Measurements from ENCODE around the gene OBSCN. TPM values are rescaled to one million over a fixed set of nuclear protein-coding genes. Genes with fewer than 3 reads are reported as not detected.
"Not testable (repeated sequence)": the region's sequence is repeated elsewhere in the genome, so short reads cannot be mapped to it uniquely, and the experiment has no call there.

OBSCN gene
- total and polyA plus RNA-seq, 2 donors (not counting 3 experiments of a cell fraction or from before 2014, with no cell fraction given): 1.5 to 2.9 TPM

- H3K27me3 ChIP-seq (ENCODE audit: control insufficient read depth in 2 of 2, insufficient read depth in 2 of 2, low read length in 2 of 2): no peaks in the 10 kb centered on the region
- no peaks in the 10 kb centered on the region for H4K20me1 ChIP-seq (replicated peaks; ENCODE audit: control insufficient read depth, extremely low read depth, insufficient read depth, low read length)
- POLR2A ChIA-PET: no interaction called here
- H3K4me3 ChIP-seq (replicated peaks in 1 of 3; ENCODE audit: insufficient read depth in 1 of 3, low read depth in 1 of 3, low read length in 3 of 3): no peak overlapping the region
- CTCF ChIA-PET: no interaction called here
- dilution Hi-C loops (cut with MboI; ENCODE audit: extremely low pct_ligation_motif_present, low sequenced_read_pairs): no loop called here
- no peak overlapping the region for H2AFZ ChIP-seq (ENCODE audit: low read depth, low read length)
- H3K9ac ChIP-seq (replicated peaks; ENCODE audit: extremely low read depth, insufficient read depth, low read length): no peak overlapping the region
- no peaks in the 10 kb centered on the region for H3K9me1 ChIP-seq (replicated peaks; ENCODE audit: control insufficient read depth, extremely low read depth, insufficient read depth, low read length)
- H3K36me3 ChIP-seq (ENCODE audit: control insufficient read depth in 2 of 2, extremely low read depth in 1 of 2, insufficient read depth in 2 of 2, low read length in 2 of 2): no peaks in the 10 kb centered on the region
- FAIRE-seq: no peak
- H3K4me1 ChIP-seq (ENCODE audit: control insufficient read depth, extremely low read depth, insufficient read depth, low read length): no peaks in the 10 kb centered on the region
- intact Hi-C loops (cut with micrococcal nuclease): no loop called here
- no peak overlapping the region for H3K27ac ChIP-seq (ENCODE audit: insufficient read depth, low read depth, low read length)
- no peaks in the 10 kb centered on the region for H3K9me3 ChIP-seq (replicated peaks; ENCODE audit: control insufficient read depth, insufficient read depth, low read length)
- no peaks in the 10 kb centered on the region for H3K79me2 ChIP-seq (ENCODE audit: control insufficient read depth, insufficient read depth, low read length)
- no peak for DNase-seq (ENCODE audit: low read depth, low spot score)
- H3K4me2 ChIP-seq (ENCODE audit: insufficient read depth, low read length): no peak overlapping the region
- no peak for TF ChIP-seq POLR2A (IDR thresholded peaks at IDR 0.05; ENCODE audit: low read depth, low read length)
- TF ChIP-seq, protein P1, sequence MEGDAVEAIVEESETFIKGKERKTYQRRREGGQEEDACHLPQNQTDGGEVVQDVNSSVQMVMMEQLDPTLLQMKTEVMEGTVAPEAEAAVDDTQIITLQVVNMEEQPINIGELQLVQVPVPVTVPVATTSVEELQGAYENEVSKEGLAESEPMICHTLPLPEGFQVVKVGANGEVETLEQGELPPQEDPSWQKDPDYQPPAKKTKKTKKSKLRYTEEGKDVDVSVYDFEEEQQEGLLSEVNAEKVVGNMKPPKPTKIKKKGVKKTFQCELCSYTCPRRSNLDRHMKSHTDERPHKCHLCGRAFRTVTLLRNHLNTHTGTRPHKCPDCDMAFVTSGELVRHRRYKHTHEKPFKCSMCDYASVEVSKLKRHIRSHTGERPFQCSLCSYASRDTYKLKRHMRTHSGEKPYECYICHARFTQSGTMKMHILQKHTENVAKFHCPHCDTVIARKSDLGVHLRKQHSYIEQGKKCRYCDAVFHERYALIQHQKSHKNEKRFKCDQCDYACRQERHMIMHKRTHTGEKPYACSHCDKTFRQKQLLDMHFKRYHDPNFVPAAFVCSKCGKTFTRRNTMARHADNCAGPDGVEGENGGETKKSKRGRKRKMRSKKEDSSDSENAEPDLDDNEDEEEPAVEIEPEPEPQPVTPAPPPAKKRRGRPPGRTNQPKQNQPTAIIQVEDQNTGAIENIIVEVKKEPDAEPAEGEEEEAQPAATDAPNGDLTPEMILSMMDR (IDR thresholded peaks at IDR 0.05; ENCODE audit: extremely low read depth in 1 of 2, insufficient read depth in 1 of 2, low read depth in 1 of 2, low read length in 2 of 2): no peak
- no peak for TF ChIP-seq FOS (IDR thresholded peaks at IDR 0.05; ENCODE audit: borderline replicate concordance, insufficient read depth, low read length)
- no peak for TF ChIP-seq EZH2 (IDR thresholded peaks at IDR 0.05; ENCODE audit: borderline replicate concordance, low read depth, low read length, severe bottlenecking)
- BruUV-seq (replicated peaks): no TSS peak
These were observed 41.9 kb downstream of the OBSCN start for GRCh38 chr1:228249513-228250305.

DNA sequence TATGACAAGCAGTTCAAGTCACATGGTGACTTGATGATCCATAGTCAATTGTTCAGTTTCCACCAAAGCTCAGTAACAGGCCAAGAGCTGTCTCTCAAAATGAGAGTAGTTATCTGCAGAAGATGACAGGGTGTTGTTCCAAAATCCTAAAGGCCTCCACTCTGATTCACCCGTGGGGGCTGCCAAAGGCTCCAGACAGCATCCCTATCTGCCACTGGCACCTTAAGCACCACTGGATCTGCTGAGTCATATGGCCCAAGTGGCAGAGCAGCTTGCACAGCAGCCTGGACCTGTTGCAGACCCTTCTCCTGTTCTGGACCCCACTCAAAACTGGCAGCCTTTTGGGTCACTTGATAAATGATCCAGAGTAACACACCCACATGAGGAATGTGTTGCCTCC lies 44.6 kb downstream of the OBSCN start:
- FAIRE-seq; H3K36me3 ChIP-seq (ENCODE audit: control insufficient read depth in 2 of 2, extremely low read depth in 1 of 2, insufficient read depth in 2 of 2, low read length in 2 of 2); H3K9me1 ChIP-seq (replicated peaks; ENCODE audit: control insufficient read depth, extremely low read depth, insufficient read depth, low read length); dilution Hi-C loops (cut with MboI; ENCODE audit: extremely low pct_ligation_motif_present, low sequenced_read_pairs); H3K4me2 ChIP-seq (ENCODE audit: insufficient read depth, low read length); H3K4me1 ChIP-seq (ENCODE audit: control insufficient read depth, extremely low read depth, insufficient read depth, low read length); H3K79me2 ChIP-seq (ENCODE audit: control insufficient read depth, insufficient read depth, low read length); intact Hi-C loops (cut with micrococcal nuclease); H3K4me3 ChIP-seq (replicated peaks in 1 of 3; ENCODE audit: insufficient read depth in 1 of 3, low read depth in 1 of 3, low read length in 3 of 3); H3K9ac ChIP-seq (replicated peaks; ENCODE audit: extremely low read depth, insufficient read depth, low read length); CTCF ChIA-PET; BruUV-seq (replicated peaks); H3K27me3 ChIP-seq (ENCODE audit: control insufficient read depth in 2 of 2, insufficient read depth in 2 of 2, low read length in 2 of 2); POLR2A ChIA-PET; H3K27ac ChIP-seq (ENCODE audit: insufficient read depth, low read depth, low read length); H3K9me3 ChIP-seq (replicated peaks; ENCODE audit: control insufficient read depth, insufficient read depth, low read length); H4K20me1 ChIP-seq (replicated peaks; ENCODE audit: control insufficient read depth, extremely low read depth, insufficient read depth, low read length); H2AFZ ChIP-seq (ENCODE audit: low read depth, low read length); DNase-seq (ENCODE audit: low read depth, low spot score): not testable (repeated sequence)
